Endothelial cell of hepatic sinusoid (primary cell): Measurements from ENCODE around the gene HNRNPF.
"Not testable (repeated sequence)": the region's sequence is repeated elsewhere in the genome, so short reads cannot be mapped to it uniquely, and the experiment has no call there.

Experiments
- in situ Hi-C: cut with HindIII; loops from 2 replicates; pipeline ENCODE4 v1.10.0; 2017; ENCODE audit warnings: low sequenced_read_pairs

HNRNPF gene

GRCh38 chr10:43396928-43397624 is 11.9 kb downstream of the HNRNPF start:
- in situ Hi-C loops, result no loop called here

- in situ Hi-C loops, result no loop called here
Measured at GRCh38 chr10:43396061-43396927, 12.7 kb downstream of the HNRNPF start.

- in situ Hi-C loops, result no loop called here
Measured at GRCh38 chr10:43395571-43396060, 13.4 kb downstream of the HNRNPF start.

GRCh38 chr10:43394868-43395267 is 14.1 kb downstream of the HNRNPF start:
- in situ Hi-C loops, result no loop called here

GRCh38 chr10:43393606-43394360 is 15.2 kb downstream of the HNRNPF start:
- in situ Hi-C loops, result no loop called here

- in situ Hi-C loops, result not testable (repeated sequence)
Measured at GRCh38 chr10:43393186-43393585, 15.8 kb downstream of the HNRNPF start.

GRCh38 chr10:43392748-43393147 is 16.2 kb downstream of the HNRNPF start:
- in situ Hi-C loops, result no loop called here

- in situ Hi-C loops, result no loop called here
Measured at GRCh38 chr10:43391496-43391895, 17.5 kb downstream of the HNRNPF start.

- in situ Hi-C loops, result no loop called here
Measured at GRCh38 chr10:43390759-43391158, 18.2 kb downstream of the HNRNPF start.

- in situ Hi-C loops, result no loop called here
Measured at GRCh38 chr10:43390333-43390732, 18.7 kb downstream of the HNRNPF start.

- in situ Hi-C loops, result no loop called here
Measured at GRCh38 chr10:43389867-43390266, 19.1 kb downstream of the HNRNPF start.

GRCh38 chr10:43387678-43388032 is 21.3 kb downstream of the HNRNPF start:
- in situ Hi-C loops, result no loop called here

GRCh38 chr10:43386981-43387677 is 21.9 kb downstream of the HNRNPF start:
- in situ Hi-C loops, result no loop called here

GRCh38 chr10:43386549-43386948 is 22.4 kb downstream of the HNRNPF start:
- in situ Hi-C loops, result no loop called here

- in situ Hi-C loops, result no loop called here
Measured at GRCh38 chr10:43385412-43386004, 23.5 kb downstream of the HNRNPF start.

GRCh38 chr10:43384252-43385221 is 24.4 kb downstream of the HNRNPF start:
- in situ Hi-C loops, result no loop called here

GRCh38 chr10:43383204-43383971 is 25.6 kb downstream of the HNRNPF start:
- in situ Hi-C loops, result no loop called here

GRCh38 chr10:43380610-43381222 is 28.3 kb downstream of the HNRNPF start:
- in situ Hi-C loops, result no loop called here
